Cardiac muscle cell (in vitro differentiated cells and primary cell): ENCODE measurements around the gene ARPC1A. TPM values are rescaled to one million over a fixed set of nuclear protein-coding genes. Genes with fewer than 3 reads are reported as not detected.
A peak's percentile ranks its signal among the peaks of the same experiment; 100 is the strongest.
"Not testable (repeated sequence)": the region's sequence is repeated elsewhere in the genome, so short reads cannot be mapped to it uniquely, and the experiment has no call there.

Source experiments
- DNase-seq, 2 donors: peaks; one replicate each; pipeline versions ENCODE4 v3.0.0 to v3.0.0-alpha.2; 2010 to 2017; ENCODE audit warnings: low read depth in 1 of 2, low spot score in 1 of 2
- H3K27ac ChIP-seq: fragments of 200-600 bp; sonication (generic); 2 replicates; pipeline ENCODE4 v1.5.1; 2016
- H3K27me3 ChIP-seq: fragments of 200-600 bp; sonication (generic); 2 replicates; pipeline ENCODE4 v1.6.0; 2016; ENCODE audit warnings: control low read depth
- H3K36me3 ChIP-seq: fragments of 200-600 bp; sonication (generic); 2 replicates; pipeline ENCODE4 v1.5.1; 2016; ENCODE audit warnings: control low read depth
- H3K4me1 ChIP-seq: fragments of 200-600 bp; sonication (generic); 2 replicates; pipeline ENCODE4 v1.8.1; 2017; ENCODE audit warnings: low read depth, mild to moderate bottlenecking, mixed run types
- H3K4me3 ChIP-seq: fragments of 200-600 bp; sonication (generic); 2 replicates; pipeline ENCODE4 v1.5.1; 2016; ENCODE audit warnings: mild to moderate bottlenecking
- H3K9me3 ChIP-seq: fragments of 200-600 bp; sonication (generic); 2 replicates; pipeline ENCODE4 v1.5.1; 2017; ENCODE audit warnings: low read depth, mild to moderate bottlenecking, control low read depth
- CTCF ChIP-seq: IDR thresholded peaks from 2 replicates; pipeline ENCODE4 v1.5.1; 2012; ENCODE audit warnings: low read depth, mild to moderate bottlenecking, low read length
- polyA plus RNA-seq: library from polyadenylated mRNA; unstranded; fragments of >200 nt; fragmentation: Nextera tagmentation; extraction: Ambion mirVana; gene quantifications from 2 replicates; pipeline ENCODE4 v1.2.1, GENCODE V29; 2016
- total RNA-seq: library from RNA; depleted of rRNA; stranded (reverse); fragments of >200 nt; gene quantifications from 2 replicates; pipeline ENCODE4 v1.2.3, GENCODE V29; 2016

ARPC1A gene
- 198 and 216 TPM in 2 replicates for total RNA-seq
- 331 and 385 TPM in 2 replicates for polyA plus RNA-seq

DNA sequence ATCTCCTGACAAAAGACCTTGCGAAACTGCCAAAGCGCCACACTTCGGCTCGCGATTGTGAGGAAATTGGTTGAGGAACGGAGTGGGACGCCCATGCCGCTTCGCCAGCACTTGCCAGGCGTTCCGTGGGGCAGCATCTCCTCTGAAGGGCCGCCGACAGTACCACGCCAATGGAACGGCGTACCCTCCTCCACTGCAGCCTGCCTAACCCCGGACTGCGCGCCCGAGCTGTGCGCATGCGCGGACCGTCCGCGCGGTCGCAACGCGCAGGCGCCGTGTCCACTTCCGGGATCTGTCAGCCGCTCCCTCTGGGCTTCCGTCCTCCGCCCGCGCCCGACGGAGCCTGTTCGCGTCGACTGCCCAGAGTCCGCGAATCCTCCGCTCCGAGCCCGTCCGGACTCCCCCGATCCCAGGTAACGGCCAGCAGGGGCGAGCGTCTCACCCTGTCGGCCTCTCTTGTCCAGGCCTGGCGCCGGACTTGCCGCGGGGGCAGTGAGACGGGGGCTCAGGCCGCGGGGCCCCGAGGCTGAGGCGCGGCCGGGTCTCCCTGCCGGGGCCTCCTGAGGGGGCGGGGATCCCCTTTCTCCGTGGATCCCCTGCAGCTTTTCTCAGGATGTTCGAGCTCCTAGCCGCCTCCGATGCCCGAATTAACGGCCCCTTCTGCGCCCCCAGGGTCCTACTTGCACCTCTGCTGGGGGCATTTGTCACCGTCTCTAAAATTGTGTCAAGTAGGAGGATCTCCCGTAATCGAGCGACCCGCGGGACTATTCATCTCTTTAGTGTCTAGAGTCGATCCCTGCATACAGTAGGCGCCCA lies at the start of gene ARPC1A:
Gene ARPC1A (plus strand): TSS at position 307 of the 816 bp plus-strand sequence. CDS start 7,456 bp downstream, outside the sequence.
- H3K9me3 ChIP-seq: no peaks in the 10 kb centered on the region
- TF ChIP-seq CTCF: peak; percentile 18
- peak; percentile 96 for DNase-seq
- peak within 1 kb of the TSS; percentile 94 for H3K27ac ChIP-seq
- peak within 1 kb of the TSS; percentile 92 for H3K4me3 ChIP-seq
- no peaks in the 10 kb centered on the region for H3K27me3 ChIP-seq
- peaks cover 35% of the 10 kb centered on the region for H3K4me1 ChIP-seq
- H3K36me3 ChIP-seq: no peaks in the 10 kb centered on the region

- Histone ChIP-seq H3K27me3 (no peaks in the 10 kb centered on the region), H3K9me3 (no peaks in the 10 kb centered on the region), H3K27ac (no peak overlapping the region), H3K4me1 (no peaks in the 10 kb centered on the region), H3K36me3 (no peaks in the 10 kb centered on the region), H3K4me3 (no peak overlapping the region)
- DNase-seq: no peak
- no peak for TF ChIP-seq CTCF
Measured at GRCh38 chr7:99278180-99278579, 47.5 kb upstream of the ARPC1A start.

DNA sequence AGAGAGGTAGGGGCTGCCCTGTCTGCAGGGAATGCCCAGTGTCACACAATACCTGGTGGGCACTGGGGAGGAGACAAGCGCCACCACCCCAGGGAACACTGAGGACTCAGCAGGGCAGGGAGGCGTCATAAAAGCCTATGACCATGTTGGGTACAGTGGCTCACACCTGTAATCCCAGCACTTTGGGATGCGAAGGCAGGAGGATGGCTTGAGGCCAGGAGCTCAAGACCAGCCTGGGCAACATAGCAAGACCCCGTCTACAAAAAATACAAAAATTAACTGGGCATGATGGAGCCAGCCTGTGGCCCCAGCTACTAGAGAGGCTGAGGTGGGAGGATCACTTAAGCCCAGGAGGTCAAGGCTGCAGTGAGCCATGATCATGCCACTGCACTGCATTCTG lies 41.5 kb upstream of the ARPC1A start:
- H3K36me3 ChIP-seq, H3K27me3 ChIP-seq, H3K4me3 ChIP-seq, H3K9me3 ChIP-seq, DNase-seq, H3K4me1 ChIP-seq, H3K27ac ChIP-seq: not testable (repeated sequence)

DNA sequence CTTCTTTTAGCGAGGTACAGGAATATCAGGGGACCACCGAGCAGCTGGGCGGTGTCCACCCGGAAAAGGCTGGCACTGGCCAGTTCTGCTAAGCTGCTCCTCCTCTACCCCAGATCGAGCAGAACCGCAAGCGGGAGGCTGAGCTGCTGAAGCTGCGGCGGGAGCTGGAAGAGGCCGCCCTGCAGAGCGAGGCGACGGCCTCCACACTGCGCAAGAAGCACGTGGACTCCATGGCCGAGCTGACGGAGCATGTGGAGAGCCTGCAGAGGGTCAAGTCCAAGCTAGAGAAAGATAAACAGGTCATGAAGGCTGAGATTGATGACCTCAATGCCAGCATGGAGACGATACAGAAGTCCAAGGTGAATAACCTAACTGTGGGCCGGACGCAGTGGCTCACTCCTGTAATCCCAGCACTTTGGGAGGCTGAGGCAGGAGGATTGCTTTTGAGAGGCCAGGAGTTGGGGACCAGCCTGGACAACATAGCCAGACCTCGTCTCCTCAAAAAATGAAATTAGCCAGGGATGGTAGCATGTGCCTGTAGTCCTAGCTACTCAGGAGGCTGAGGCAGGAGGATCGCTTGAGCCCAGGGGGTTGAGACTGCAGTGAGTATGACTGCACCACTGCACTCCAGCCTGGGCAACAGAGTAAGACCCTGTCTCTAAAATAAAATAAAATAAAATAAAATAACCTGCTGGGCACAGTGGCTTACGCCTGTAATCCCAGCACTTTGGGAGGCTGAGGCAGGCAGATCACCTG lies 37.7 kb upstream of the ARPC1A start:
- no peak for DNase-seq
- Histone ChIP-seq H3K36me3 (no peaks in the 10 kb centered on the region), H3K4me3 (no peak overlapping the region), H3K27me3 (no peaks in the 10 kb centered on the region), H3K4me1 (no peaks in the 10 kb centered on the region), H3K9me3 (no peaks in the 10 kb centered on the region), H3K27ac (no peak overlapping the region)
- no peak for TF ChIP-seq CTCF

GRCh38 chr7:99289185-99289584 lies 36.5 kb upstream of the ARPC1A start:
- no peak for TF ChIP-seq CTCF
- Histone ChIP-seq H3K4me1 (no peaks in the 10 kb centered on the region), H3K4me3 (no peak overlapping the region), H3K9me3 (no peaks in the 10 kb centered on the region), H3K27me3 (no peaks in the 10 kb centered on the region), H3K36me3 (no peaks in the 10 kb centered on the region), H3K27ac (no peak overlapping the region)
- no peak for DNase-seq

- not testable (repeated sequence) for H3K9me3 ChIP-seq, H3K4me3 ChIP-seq, H3K4me1 ChIP-seq, H3K27me3 ChIP-seq, H3K36me3 ChIP-seq, H3K27ac ChIP-seq, DNase-seq
Measured at GRCh38 chr7:99290148-99290547, 35.5 kb upstream of the ARPC1A start.
